Measurements from ENCODE around the gene ATAD3A.
"Not testable (repeated sequence)": the region's sequence is repeated elsewhere in the genome, so short reads cannot be mapped to it uniquely, and the experiment has no call there.

ATAD3A gene

GRCh38 chr1:1522536-1522935 lies 10.6 kb downstream of the ATAD3A start:
- H3K27ac ChIP-seq (ENCODE audit: low read depth, low read length); H3K9ac ChIP-seq (ENCODE audit: low read length in 5 of 5): not testable (repeated sequence)

GRCh38 chr1:1523226-1523625 lies 11.3 kb downstream of the ATAD3A start:
- H3K36me3 ChIP-seq (ENCODE audit: control insufficient read depth in 5 of 5, insufficient read depth in 5 of 5, low read length in 5 of 5), result peaks cover 0 to 70% (median 29%) of the 10 kb centered on the region in 5 donors
- H3K9ac ChIP-seq (ENCODE audit: low read length in 5 of 5); H3K9me3 ChIP-seq (ENCODE audit: control insufficient read depth in 5 of 5, low read length in 5 of 5); H3K4me3 ChIP-seq (ENCODE audit: low read depth in 1 of 5, low read length in 5 of 5); H3K27ac ChIP-seq (ENCODE audit: low read depth, low read length); H3K27me3 ChIP-seq (ENCODE audit: control insufficient read depth in 5 of 5, insufficient read depth in 4 of 5, low read length in 5 of 5); H3K4me1 ChIP-seq (ENCODE audit: control insufficient read depth in 5 of 5, insufficient read depth in 5 of 5, low read length in 5 of 5): not testable (repeated sequence)

More at GRCh38 chr1:1522536-1522935, 10.6 kb downstream of the ATAD3A start:
- H3K36me3 ChIP-seq (ENCODE audit: control insufficient read depth in 5 of 5, insufficient read depth in 5 of 5, low read length in 5 of 5), result peaks cover 0 to 71% (median 31%) of the 10 kb centered on the region in 5 donors
- H3K27me3 ChIP-seq (ENCODE audit: control insufficient read depth in 5 of 5, insufficient read depth in 4 of 5, low read length in 5 of 5); H3K9me3 ChIP-seq (ENCODE audit: control insufficient read depth in 5 of 5, low read length in 5 of 5); H3K4me3 ChIP-seq (ENCODE audit: low read depth in 1 of 5, low read length in 5 of 5); H3K4me1 ChIP-seq (ENCODE audit: control insufficient read depth in 5 of 5, insufficient read depth in 5 of 5, low read length in 5 of 5): not testable (repeated sequence)

GRCh38 chr1:1523651-1524050 lies 11.7 kb downstream of the ATAD3A start:
- H3K27ac ChIP-seq (ENCODE audit: low read depth, low read length); H3K4me1 ChIP-seq (ENCODE audit: control insufficient read depth in 5 of 5, insufficient read depth in 5 of 5, low read length in 5 of 5); H3K27me3 ChIP-seq (ENCODE audit: control insufficient read depth in 5 of 5, insufficient read depth in 4 of 5, low read length in 5 of 5); H3K9ac ChIP-seq (ENCODE audit: low read length in 5 of 5); H3K4me3 ChIP-seq (ENCODE audit: low read depth in 1 of 5, low read length in 5 of 5); H3K9me3 ChIP-seq (ENCODE audit: control insufficient read depth in 5 of 5, low read length in 5 of 5): not testable (repeated sequence)
- peaks cover 0 to 70% (median 28%) of the 10 kb centered on the region in 5 donors for H3K36me3 ChIP-seq (ENCODE audit: control insufficient read depth in 5 of 5, insufficient read depth in 5 of 5, low read length in 5 of 5)

GRCh38 chr1:1524750-1525383 lies 12.9 kb downstream of the ATAD3A start:
- not testable (repeated sequence) for H3K27ac ChIP-seq (ENCODE audit: low read depth, low read length); H3K27me3 ChIP-seq (ENCODE audit: control insufficient read depth in 5 of 5, insufficient read depth in 4 of 5, low read length in 5 of 5); H3K9me3 ChIP-seq (ENCODE audit: control insufficient read depth in 5 of 5, low read length in 5 of 5); H3K4me1 ChIP-seq (ENCODE audit: control insufficient read depth in 5 of 5, insufficient read depth in 5 of 5, low read length in 5 of 5); H3K4me3 ChIP-seq (ENCODE audit: low read depth in 1 of 5, low read length in 5 of 5); H3K9ac ChIP-seq (ENCODE audit: low read length in 5 of 5)
- H3K36me3 ChIP-seq (ENCODE audit: control insufficient read depth in 5 of 5, insufficient read depth in 5 of 5, low read length in 5 of 5), result peaks cover 0 to 77% (median 35%) of the 10 kb centered on the region in 5 donors

- H3K36me3 ChIP-seq (ENCODE audit: control insufficient read depth in 5 of 5, insufficient read depth in 5 of 5, low read length in 5 of 5), result peaks cover 0 to 67% (median 28%) of the 10 kb centered on the region in 5 donors
- H3K4me3 ChIP-seq (ENCODE audit: low read depth in 1 of 5, low read length in 5 of 5); H3K9me3 ChIP-seq (ENCODE audit: control insufficient read depth in 5 of 5, low read length in 5 of 5); H3K27me3 ChIP-seq (ENCODE audit: control insufficient read depth in 5 of 5, insufficient read depth in 4 of 5, low read length in 5 of 5); H3K27ac ChIP-seq (ENCODE audit: low read depth, low read length); H3K4me1 ChIP-seq (ENCODE audit: control insufficient read depth in 5 of 5, insufficient read depth in 5 of 5, low read length in 5 of 5); H3K9ac ChIP-seq (ENCODE audit: low read length in 5 of 5): not testable (repeated sequence)
Observed at GRCh38 chr1:1526476-1526875, 14.5 kb downstream of the ATAD3A start.

- Histone ChIP-seq H3K9me3 (ENCODE audit: control insufficient read depth in 5 of 5, low read length in 5 of 5) (peaks cover 0 to 5% (median 5%) of the 10 kb centered on the region in 5 donors), H3K27ac (ENCODE audit: low read depth, low read length) (no peak overlapping the region), H3K4me1 (ENCODE audit: control insufficient read depth in 5 of 5, insufficient read depth in 5 of 5, low read length in 5 of 5) (no peaks in the 10 kb centered on the region), H3K9ac (ENCODE audit: low read length in 5 of 5) (no peak overlapping the region), H3K36me3 (ENCODE audit: control insufficient read depth in 5 of 5, insufficient read depth in 5 of 5, low read length in 5 of 5) (peaks cover 0 to 60% (median 26%) of the 10 kb centered on the region in 5 donors), H3K4me3 (ENCODE audit: low read depth in 1 of 5, low read length in 5 of 5) (no peak overlapping the region), H3K27me3 (ENCODE audit: control insufficient read depth in 5 of 5, insufficient read depth in 4 of 5, low read length in 5 of 5) (no peaks in the 10 kb centered on the region)
Observed at GRCh38 chr1:1527092-1527816, 15.3 kb downstream of the ATAD3A start.

- Histone ChIP-seq H3K27ac (ENCODE audit: low read depth, low read length) (no peak overlapping the region), H3K27me3 (ENCODE audit: control insufficient read depth in 5 of 5, insufficient read depth in 4 of 5, low read length in 5 of 5) (no peaks in the 10 kb centered on the region), H3K9me3 (ENCODE audit: control insufficient read depth in 5 of 5, low read length in 5 of 5) (peaks cover 0 to 5% (median 5%) of the 10 kb centered on the region in 5 donors), H3K9ac (ENCODE audit: low read length in 5 of 5) (no peak overlapping the region), H3K4me3 (ENCODE audit: low read depth in 1 of 5, low read length in 5 of 5) (no peak overlapping the region), H3K36me3 (ENCODE audit: control insufficient read depth in 5 of 5, insufficient read depth in 5 of 5, low read length in 5 of 5) (peaks cover 0 to 53% (median 26%) of the 10 kb centered on the region in 5 donors), H3K4me1 (ENCODE audit: control insufficient read depth in 5 of 5, insufficient read depth in 5 of 5, low read length in 5 of 5) (peaks cover 0 to 4% (median 0%) of the 10 kb centered on the region in 5 donors)
Observed at GRCh38 chr1:1528301-1529267, 16.6 kb downstream of the ATAD3A start.

GRCh38 chr1:1529321-1529720 lies 17.4 kb downstream of the ATAD3A start:
- H3K4me1 ChIP-seq (ENCODE audit: control insufficient read depth in 5 of 5, insufficient read depth in 5 of 5, low read length in 5 of 5), result peaks cover 0 to 8% (median 0%) of the 10 kb centered on the region in 5 donors
- H3K9me3 ChIP-seq (ENCODE audit: control insufficient read depth in 5 of 5, low read length in 5 of 5), result peaks cover 0 to 5% (median 5%) of the 10 kb centered on the region in 5 donors
- H3K4me3 ChIP-seq (ENCODE audit: low read depth in 1 of 5, low read length in 5 of 5), result no peak overlapping the region
- peaks cover 0 to 50% (median 26%) of the 10 kb centered on the region in 5 donors for H3K36me3 ChIP-seq (ENCODE audit: control insufficient read depth in 5 of 5, insufficient read depth in 5 of 5, low read length in 5 of 5)
- no peaks in the 10 kb centered on the region for H3K27me3 ChIP-seq (ENCODE audit: control insufficient read depth in 5 of 5, insufficient read depth in 4 of 5, low read length in 5 of 5)
- H3K27ac ChIP-seq (ENCODE audit: low read depth, low read length), result no peak overlapping the region
- H3K9ac ChIP-seq (ENCODE audit: low read length in 5 of 5), result no peak overlapping the region

GRCh38 chr1:1529936-1530335 lies 18.0 kb downstream of the ATAD3A start:
- Histone ChIP-seq H3K36me3 (ENCODE audit: control insufficient read depth in 5 of 5, insufficient read depth in 5 of 5, low read length in 5 of 5) (peaks cover 0 to 47% (median 23%) of the 10 kb centered on the region in 5 donors), H3K4me1 (ENCODE audit: control insufficient read depth in 5 of 5, insufficient read depth in 5 of 5, low read length in 5 of 5) (peaks cover 0 to 8% (median 0%) of the 10 kb centered on the region in 5 donors), H3K4me3 (ENCODE audit: low read depth in 1 of 5, low read length in 5 of 5) (no peak overlapping the region), H3K9ac (ENCODE audit: low read length in 5 of 5) (no peak overlapping the region), H3K9me3 (ENCODE audit: control insufficient read depth in 5 of 5, low read length in 5 of 5) (peaks cover 0 to 5% (median 5%) of the 10 kb centered on the region in 5 donors), H3K27ac (ENCODE audit: low read depth, low read length) (no peak overlapping the region), H3K27me3 (ENCODE audit: control insufficient read depth in 5 of 5, insufficient read depth in 4 of 5, low read length in 5 of 5) (no peaks in the 10 kb centered on the region)

Data from subcutaneous abdominal adipose tissue (tissue), 5 donors.